A204.1 (cell line): Measurements from ENCODE around the gene GNAI1.

Experiments used
- FAIRE-seq: peaks from 2 replicates; lab custom pipeline; 2012; peaks lifted over from hg19 to GRCh38; lab: Jason Lieb, UNC

Gene GNAI1

GRCh38 chr7:80253653-80254052, 119.0 kb downstream of the GNAI1 start:
- no peak for FAIRE-seq

- FAIRE-seq: no peak
Measured at GRCh38 chr7:80255656-80256055, 121.0 kb downstream of the GNAI1 start.

- FAIRE-seq: no peak
Measured at GRCh38 chr7:80257756-80258155, 123.1 kb downstream of the GNAI1 start.

GRCh38 chr7:80260606-80261005, 126.0 kb downstream of the GNAI1 start:
- FAIRE-seq: no peak

- FAIRE-seq: no peak
Measured at GRCh38 chr7:80263333-80263732, 128.7 kb downstream of the GNAI1 start.

DNA sequence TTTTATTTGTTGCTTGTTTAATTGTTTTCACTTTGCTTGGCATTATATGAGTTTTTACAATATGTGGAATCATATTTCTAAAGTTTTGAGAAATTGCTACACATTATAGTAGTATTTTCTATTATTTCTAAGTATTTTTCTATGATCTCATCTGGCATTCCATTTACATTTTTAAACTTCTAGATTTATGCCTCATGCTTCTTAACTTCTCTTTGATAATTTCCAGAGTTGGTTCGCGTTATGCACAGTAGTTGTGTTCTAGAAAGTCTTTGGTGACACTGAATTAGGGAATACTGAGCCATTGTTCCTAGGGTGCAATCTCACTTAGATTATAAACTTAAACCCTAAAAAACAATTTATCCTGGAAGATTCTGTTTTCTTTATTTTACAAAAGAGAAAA, 129.2 kb downstream of the GNAI1 start:
- FAIRE-seq: no peak

DNA sequence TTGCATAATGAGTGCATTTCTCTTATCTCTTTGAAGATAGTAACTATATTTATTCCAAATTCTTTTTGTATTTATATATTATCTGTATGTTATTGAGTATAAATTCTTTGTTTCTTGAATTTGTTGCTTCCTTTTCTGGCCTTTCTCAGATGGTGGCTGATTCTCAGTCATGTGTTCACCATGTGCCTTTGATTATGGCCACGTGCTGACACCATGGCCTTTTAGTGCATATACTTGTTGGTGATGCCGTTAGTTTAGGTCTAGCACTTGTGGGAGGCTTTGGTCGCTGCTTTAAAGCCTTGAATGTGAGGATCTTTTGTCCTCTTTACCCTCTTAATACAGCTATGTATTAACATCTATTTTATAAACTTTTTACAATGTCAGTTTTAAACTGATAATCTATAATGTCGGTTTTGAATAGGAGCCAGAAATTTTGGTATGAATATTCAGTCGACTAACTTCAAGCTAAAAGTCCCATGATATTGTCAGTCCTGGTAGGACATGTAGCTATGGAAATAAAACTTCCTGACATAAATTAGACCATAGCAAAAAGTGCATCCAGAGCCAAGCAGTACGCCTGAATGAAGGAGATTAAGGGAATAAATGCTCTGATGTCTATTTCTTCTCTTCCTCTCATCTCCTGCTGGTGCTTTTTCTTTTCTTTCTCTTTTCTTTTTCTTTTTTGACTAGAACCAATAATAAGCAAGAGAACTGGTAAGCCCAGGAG, 130.3 kb downstream of the GNAI1 start:
- no peak for FAIRE-seq

- no peak for FAIRE-seq
Measured at GRCh38 chr7:80272560-80273239, 138.1 kb downstream of the GNAI1 start.

DNA sequence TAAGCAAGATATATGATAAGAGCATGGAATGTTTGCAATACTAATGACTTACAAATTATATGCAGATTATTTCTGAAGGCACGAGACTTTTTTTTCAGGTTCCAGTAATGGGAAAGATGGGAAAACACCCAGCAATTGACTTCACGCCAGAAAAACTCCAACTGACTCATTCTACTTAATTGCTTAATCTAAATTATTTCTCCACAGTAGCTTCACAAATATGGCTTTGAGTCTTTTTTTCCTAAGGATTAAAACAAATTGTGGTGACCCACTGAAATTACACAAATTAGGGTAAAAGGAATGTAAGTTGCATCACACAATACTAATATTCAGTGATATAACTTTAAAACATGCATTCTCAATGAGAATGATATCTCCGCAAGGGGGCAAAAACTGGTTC, 138.7 kb downstream of the GNAI1 start:
- FAIRE-seq: no peak

DNA sequence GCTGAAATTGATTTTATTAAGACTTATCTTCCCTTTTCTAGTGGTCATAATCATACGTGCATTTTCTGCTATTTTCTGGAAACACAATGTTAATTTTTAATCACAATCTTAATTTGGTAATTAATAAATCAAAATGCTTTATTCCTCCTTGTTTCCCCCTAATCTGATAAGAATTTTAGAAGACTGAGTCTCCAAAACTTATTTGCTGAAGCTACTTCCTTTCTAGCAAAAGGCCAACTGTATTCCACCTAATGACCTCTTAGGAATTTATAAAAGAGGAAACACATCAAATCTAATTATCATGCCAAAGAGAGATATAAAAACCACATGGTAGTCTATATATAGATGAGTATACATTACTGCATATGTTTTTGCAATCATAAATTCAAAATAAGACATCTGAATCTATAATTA, 140.6 kb downstream of the GNAI1 start:
- no peak for FAIRE-seq
